ENCODE results near the gene ANKRD53.

Gene ANKRD53, protein sequence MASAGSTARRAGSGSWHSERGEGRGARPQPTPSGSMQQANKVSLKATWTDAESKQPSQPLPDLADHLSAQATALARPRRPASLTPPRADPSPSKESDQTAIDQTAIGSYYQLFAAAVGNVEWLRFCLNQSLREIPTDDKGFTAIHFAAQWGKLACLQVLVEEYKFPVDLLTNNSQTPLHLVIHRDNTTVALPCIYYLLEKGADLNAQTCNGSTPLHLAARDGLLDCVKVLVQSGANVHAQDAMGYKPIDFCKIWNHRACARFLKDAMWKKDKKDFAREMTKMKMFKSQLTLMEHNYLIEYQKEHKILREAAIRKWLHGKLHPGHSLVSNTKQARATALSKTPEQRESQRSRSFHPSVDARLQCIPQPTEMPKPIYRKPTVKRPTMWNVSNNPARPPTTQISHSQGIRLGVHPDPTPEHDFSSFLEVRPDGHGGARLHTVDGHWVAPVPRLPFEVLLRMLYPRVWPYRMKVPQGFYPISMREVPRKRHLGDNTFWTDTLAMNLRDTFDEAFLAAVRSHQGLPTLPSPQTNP

GRCh38 chr2:70978341-70979179 is at the start of gene ANKRD53:
Gene ANKRD53, plus strand, starts transcription at chr2:70978630. Its CDS starts 16 bp downstream, at chr2:70978646.
- DNase-seq (ENCODE audit: insufficient read length, low spot score) (no peak), FAIRE-seq (no peak)
- no peak for TF ChIP-seq POLR2A (IDR thresholded peaks at IDR 0.05; ENCODE audit: low read depth, low read length)

- no peak for DNase-seq (ENCODE audit: insufficient read length, low spot score)
- no peak for TF ChIP-seq POLR2A (IDR thresholded peaks at IDR 0.05; ENCODE audit: low read depth, low read length)
These were observed 47.8 kb upstream of the ANKRD53 start for GRCh38 chr2:70930371-70931329.

DNA sequence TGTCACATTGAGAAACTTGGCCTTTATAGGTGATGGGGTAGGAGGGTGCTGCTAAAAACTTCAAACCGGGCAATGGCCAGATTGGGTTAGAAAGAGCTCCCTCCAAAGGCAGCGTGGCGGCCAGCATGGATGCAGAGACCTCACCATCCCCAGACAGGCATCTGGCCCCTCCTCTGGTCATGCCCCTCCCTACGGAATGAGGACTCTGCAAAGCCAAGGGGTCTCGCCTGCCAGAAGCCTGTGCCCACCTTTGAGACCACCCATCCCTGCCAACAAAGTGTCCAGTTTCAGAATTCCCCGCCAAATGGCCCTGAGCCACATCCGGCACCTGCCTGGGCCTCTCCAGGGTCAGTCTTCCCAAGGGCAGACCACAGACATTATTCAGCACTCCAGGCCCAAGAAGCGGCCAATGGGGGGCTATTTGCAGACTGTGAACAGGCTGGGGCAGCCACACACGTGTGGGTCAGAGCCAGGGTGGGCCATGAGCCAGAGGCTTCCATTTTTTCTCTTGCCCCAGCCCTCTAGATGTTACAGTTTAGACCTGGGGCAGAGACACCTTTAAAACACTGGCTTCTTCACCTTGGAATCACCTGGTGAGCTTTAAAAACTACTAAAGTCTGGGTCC is 46.9 kb upstream of the ANKRD53 start:
- no peak for FAIRE-seq
- no peak for DNase-seq (ENCODE audit: insufficient read length, low spot score)
- TF ChIP-seq POLR2A (IDR thresholded peaks at IDR 0.05; ENCODE audit: low read depth, low read length), result no peak

More at GRCh38 chr2:70930371-70931329, 47.8 kb upstream of the ANKRD53 start:
- FAIRE-seq, result no peak

DNA sequence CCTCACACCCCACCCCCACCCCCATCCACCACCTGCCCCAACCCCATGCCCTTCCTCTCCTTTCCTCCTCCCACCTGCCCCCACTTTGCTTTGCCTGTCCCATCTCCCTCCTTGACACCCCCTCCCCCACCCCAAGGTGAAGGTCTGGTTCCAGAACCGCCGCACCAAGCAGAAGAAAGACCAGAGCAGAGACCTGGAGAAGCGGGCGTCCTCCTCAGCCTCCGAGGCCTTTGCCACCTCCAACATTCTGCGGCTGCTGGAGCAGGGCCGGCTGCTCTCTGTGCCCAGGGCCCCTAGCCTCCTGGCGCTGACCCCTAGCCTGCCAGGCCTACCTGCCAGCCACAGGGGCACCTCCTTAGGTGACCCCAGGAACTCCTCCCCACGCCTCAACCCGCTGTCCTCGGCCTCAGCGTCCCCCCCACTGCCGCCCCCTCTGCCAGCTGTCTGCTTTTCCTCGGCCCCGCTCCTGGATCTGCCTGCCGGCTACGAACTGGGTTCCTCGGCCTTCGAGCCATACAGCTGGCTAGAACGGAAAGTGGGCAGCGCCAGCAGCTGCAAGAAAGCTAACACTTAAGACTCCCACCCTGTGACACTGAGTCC is 45.7 kb upstream of the ANKRD53 start:
- no peak for DNase-seq (ENCODE audit: insufficient read length, low spot score)
- no peak for FAIRE-seq
- no peak for TF ChIP-seq POLR2A (IDR thresholded peaks at IDR 0.05; ENCODE audit: low read depth, low read length)

DNA sequence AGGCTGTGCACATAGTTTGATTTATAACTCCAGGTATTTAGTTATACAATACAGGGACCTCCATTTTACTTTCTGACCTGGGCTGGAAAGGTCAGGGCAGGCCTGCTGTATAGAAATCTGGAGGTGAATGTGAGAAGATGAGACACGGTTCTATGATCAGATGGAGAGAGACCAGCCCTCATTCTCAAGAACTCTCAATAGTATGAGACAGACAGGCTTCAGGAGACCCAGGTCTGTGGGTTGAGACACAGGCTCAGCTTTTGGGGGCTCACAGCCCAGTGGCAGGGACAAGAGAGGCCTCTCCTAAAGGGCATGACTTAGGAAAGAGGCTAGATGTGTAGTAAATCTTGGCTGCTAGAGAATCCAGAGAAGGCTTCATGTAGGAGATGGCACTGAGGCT is 43.4 kb upstream of the ANKRD53 start:
- no peak for DNase-seq (ENCODE audit: insufficient read length, low spot score)
- no peak for TF ChIP-seq POLR2A (IDR thresholded peaks at IDR 0.05; ENCODE audit: low read depth, low read length)
- FAIRE-seq, result no peak

DNA sequence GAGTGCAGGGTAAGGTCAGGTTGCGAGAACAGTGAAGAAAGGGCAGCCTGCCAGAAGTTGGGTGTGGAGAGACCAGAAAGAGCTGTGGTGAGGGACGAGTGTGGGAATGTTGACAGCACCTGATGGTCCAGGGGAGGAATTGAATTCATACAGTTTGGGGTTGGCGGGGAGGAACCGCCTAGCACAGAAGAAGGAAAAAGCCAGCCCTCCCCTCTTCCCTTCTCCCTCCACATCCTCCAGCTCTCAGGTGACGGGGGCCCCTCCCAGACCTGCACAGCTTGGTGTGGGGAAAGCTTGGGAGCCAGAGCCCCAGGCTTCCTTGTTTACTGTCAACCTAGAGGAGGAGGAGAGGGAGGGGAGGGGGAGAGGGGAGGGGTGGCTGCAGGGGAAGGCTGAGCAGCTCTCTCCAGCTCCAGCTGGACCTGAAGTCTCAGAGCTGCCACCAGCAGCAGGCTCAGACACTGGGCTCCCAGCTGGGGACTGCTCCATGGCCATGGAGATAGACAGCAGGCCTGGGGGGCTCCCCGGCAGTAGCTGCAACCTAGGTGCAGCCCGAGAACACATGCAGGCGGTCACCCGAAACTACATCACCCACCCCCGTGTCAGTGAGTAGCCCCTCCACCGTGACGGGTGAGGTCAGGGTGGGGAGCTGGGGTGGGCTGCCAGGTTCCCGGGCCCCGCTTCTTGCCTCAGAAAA is 42.8 kb upstream of the ANKRD53 start, which contains the start of gene ATP6V1B1:
Gene ATP6V1B1 (plus strand): TSS at position 433 of the 697 bp plus-strand sequence. CDS start 55 bp downstream, at position 488.
- DNase-seq (ENCODE audit: insufficient read length, low spot score) (no peak), FAIRE-seq (no peak)
- TF ChIP-seq POLR2A (IDR thresholded peaks at IDR 0.05; ENCODE audit: low read depth, low read length), result no peak

GRCh38 chr2:70936165-70936978 is 42.1 kb upstream of the ANKRD53 start:
- DNase-seq (ENCODE audit: insufficient read length, low spot score) (no peak), FAIRE-seq (no peak)

DNA sequence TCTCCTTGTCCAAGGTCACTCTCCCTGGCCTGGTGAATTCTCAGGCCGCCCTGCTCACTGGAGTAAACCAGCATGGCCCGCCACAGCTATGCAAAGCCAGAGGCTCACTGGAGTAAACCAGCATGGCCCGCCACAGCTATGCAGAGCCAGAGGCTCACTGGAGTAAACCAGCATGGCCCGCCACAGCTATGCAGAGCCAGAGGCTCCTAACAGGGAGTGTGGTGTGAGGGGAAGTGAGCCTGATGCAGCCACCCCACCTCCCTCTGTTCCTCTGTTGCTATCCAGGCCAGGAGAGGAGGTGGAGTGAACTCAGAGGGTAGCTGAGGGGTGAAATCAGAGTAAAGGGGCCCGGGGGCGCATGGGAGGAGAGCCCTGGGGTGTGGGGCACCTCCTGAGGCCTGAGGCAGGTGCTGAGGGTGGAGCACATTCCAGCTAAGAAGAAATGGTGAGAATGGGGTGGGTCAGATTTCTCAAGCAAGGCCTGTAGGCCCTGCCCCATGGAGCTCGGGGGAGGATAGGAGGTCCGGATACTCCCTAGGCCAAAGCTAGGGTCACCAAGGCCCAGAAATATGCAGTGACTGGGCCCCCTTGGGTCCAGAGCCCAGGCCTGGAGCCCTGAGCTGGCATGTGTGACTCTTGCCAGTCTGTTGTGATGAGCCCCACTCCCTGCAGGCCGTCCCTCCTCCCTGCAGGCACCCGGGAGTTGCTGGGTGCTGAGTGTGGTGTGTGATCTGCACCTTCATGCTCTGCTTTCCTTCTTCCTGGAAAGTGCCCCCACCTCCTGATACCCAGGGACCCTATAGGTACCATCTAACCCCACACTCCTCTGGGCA is 41.2 kb upstream of the ANKRD53 start:
- no peak for TF ChIP-seq POLR2A (IDR thresholded peaks at IDR 0.05; ENCODE audit: low read depth, low read length)
- no peak for DNase-seq (ENCODE audit: insufficient read length, low spot score)
- no peak for FAIRE-seq

More at GRCh38 chr2:70936165-70936978, 42.1 kb upstream of the ANKRD53 start:
- no peak for TF ChIP-seq POLR2A (IDR thresholded peaks at IDR 0.05; ENCODE audit: low read depth, low read length)

GRCh38 chr2:70937866-70938585 is 40.4 kb upstream of the ANKRD53 start:
- no peak for TF ChIP-seq POLR2A (IDR thresholded peaks at IDR 0.05; ENCODE audit: low read depth, low read length)
- DNase-seq (ENCODE audit: insufficient read length, low spot score) (no peak), FAIRE-seq (no peak)

DNA sequence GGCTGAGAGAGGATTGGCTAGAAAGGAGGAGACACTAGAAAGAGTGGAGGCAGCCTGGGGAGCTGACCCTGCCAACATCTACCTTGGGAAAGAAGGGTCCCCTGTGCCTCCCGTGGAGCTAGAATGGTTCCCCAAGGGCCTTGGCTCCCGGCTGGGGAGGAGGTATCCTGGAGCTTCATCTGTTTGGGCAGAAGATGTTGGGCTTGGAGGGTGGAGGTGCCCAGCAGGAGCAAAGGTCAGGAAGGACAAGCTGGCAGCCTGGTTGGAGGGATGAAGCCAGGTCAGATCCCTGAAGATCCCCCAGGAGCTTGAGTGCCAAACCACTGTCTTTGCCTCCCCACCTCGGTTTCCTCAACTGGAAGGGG is 39.9 kb upstream of the ANKRD53 start:
- DNase-seq (ENCODE audit: insufficient read length, low spot score) (no peak), FAIRE-seq (no peak)
- TF ChIP-seq POLR2A (IDR thresholded peaks at IDR 0.05; ENCODE audit: low read depth, low read length), result no peak
